Activated naive CD8-positive, alpha-beta T cell treated with anti-CD3 and anti-CD28 coated beads, Interleukin-2, amount 50 U/mL, for 24 hours (primary cell): Measurements from ENCODE around the gene THADA.
"Not testable (repeated sequence)": the region's sequence is repeated elsewhere in the genome, so short reads cannot be mapped to it uniquely, and the experiment has no call there.

ENCODE experiments used
- ATAC-seq: fragments of 150-1000 bp; cut with Tn5 transposase; one replicate; pipeline ENCODE4 v1.10.0; 2021
- DNase-seq: peaks from one replicate; pipeline ENCODE4 v3.0.0; 2021
- H3K27ac Mint-ChIP-seq: one replicate; pipeline ENCODE4 v1.8.0; 2021; ENCODE audit warnings: mild to moderate bottlenecking, mixed read lengths
- H3K27me3 Mint-ChIP-seq: one replicate; pipeline ENCODE4 v1.8.0; 2021; ENCODE audit warnings: mixed read lengths
- H3K36me3 Mint-ChIP-seq: one replicate; pipeline ENCODE4 v1.8.0; 2021; ENCODE audit warnings: low read depth, mixed read lengths
- H3K4me1 Mint-ChIP-seq: one replicate; pipeline ENCODE4 v1.8.0; 2021; ENCODE audit warnings: mixed read lengths
- H3K4me3 Mint-ChIP-seq: one replicate; pipeline ENCODE4 v1.8.0; 2021; ENCODE audit warnings: mild to moderate bottlenecking, moderate library complexity, mixed read lengths
- H3K9me3 Mint-ChIP-seq: one replicate; pipeline ENCODE4 v1.8.0; 2021; ENCODE audit warnings: mixed read lengths

Gene THADA

DNA sequence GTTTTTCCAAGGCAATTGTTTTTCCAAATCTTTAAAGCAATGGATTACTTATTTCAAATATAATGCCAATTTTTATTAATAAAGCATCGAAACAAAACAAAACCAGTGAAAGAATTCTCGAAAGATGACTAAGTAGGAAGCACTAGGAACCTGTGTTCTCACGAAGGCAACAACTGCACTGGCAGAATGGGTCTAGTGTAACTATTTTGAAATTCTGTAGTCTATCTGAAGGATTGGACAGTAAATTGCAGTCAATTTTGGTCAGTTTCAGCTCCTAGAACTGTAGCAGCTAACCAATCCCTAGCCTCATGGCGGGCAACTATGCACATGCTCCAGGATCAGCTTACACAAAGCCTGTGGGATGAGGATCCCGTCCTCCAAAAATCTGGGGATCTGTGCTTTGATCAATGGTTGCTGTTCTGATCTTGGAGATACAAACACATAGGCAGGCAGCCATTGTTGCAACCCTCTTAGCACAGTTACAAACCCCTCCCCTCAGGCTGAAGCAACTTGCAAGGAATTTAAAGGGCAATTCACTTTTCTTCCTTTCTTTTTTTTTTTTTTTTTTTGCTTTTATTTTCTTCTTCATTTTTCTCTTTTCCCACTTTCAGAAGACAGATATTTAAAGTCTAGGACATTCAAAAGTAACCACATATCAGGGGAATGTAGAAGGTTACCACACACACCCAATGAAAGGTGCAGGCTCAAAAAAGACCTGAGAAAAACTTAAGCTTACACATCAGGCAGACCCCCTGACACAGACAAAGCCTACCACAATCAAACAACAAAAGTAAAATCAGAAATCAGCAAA, 147.6 kb downstream of the THADA start:
- H3K27me3 Mint-ChIP-seq = no peaks in the 10 kb centered on the region
- DNase-seq = no peak
- peaks cover 40% of the 10 kb centered on the region for H3K36me3 Mint-ChIP-seq
- H3K4me3 Mint-ChIP-seq = no peak overlapping the region
- no peak for ATAC-seq
- H3K27ac Mint-ChIP-seq = no peak overlapping the region
- H3K9me3 Mint-ChIP-seq = no peaks in the 10 kb centered on the region
- no peaks in the 10 kb centered on the region for H3K4me1 Mint-ChIP-seq

DNA sequence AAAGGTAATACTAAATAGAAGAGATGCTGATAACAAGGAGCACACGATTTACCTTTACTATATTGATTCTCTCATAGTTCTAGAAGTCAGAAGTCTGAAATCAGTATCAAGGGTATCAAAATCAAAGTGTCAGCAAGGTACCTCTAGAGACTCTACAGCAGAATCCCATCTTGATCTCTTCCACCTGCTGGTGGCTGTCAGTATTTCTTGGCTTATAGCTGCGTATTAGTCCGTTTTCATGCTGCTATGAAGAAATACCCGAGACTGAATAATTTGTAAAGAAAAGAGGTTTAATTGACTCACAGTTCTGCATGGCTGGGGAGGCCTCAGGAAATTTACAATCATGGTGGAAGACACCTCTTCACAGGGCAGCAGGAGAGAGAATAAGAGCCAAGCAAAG, 149.1 kb downstream of the THADA start:
- not testable (repeated sequence) for H3K27me3 Mint-ChIP-seq, ATAC-seq, H3K9me3 Mint-ChIP-seq, H3K4me1 Mint-ChIP-seq, DNase-seq, H3K27ac Mint-ChIP-seq, H3K4me3 Mint-ChIP-seq
- H3K36me3 Mint-ChIP-seq = peaks cover 33% of the 10 kb centered on the region

DNA sequence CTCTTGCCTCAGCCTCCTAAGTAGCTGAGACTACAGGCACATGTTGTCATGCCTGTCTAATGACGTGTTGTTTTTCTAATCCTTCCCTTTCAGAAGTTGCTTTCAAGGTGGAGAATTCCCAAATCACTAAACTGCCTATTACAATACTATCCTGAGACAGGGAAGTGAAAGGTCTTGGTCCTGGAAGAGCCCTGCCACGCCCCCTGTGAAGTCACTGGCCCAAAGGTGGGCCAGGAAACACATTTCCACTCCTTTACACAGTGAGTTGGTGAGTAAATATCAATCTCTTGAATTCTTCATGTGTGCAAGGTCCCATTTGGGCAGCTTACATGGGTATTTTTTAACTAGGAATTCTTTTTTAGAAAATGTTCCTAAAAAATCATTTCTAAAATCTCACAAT, 150.1 kb downstream of the THADA start:
- DNase-seq (no peak), ATAC-seq (no peak)
- Mint-ChIP-seq H3K36me3 (peaks cover 27% of the 10 kb centered on the region), H3K27me3 (no peaks in the 10 kb centered on the region), H3K4me1 (no peaks in the 10 kb centered on the region), H3K27ac (no peak overlapping the region), H3K4me3 (no peak overlapping the region), H3K9me3 (no peaks in the 10 kb centered on the region)

DNA sequence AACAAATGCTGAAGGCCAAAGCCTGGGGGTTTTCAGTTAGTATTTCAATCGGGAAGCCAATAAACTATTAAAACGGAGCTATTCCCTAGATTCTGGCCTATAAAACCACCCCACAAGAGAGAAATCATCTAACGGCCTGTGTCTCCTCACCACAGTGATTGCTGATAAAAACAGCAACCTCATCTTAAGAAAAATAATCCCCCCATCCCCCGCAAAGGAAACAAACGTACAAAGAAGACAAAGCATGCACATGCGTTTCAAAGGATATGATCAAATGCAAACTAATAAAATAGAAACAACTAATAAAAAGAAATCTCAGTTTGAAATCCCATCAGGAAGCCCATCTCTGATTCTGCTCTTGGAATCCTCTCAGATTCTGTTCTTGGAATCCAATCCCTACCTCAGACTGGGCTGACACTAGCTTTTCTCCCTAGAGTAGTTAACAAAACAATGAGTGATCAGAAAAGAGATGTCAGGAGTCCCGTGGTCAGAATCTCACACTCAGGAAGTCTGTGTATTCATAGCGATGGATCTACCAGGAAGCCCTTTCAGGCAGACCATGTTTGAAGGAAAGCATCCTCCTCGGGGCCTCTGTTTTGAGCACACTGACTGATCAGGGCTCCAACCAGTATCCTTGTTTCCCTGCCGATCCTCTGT, 150.7 kb downstream of the THADA start:
- no peak for DNase-seq
- H3K36me3 Mint-ChIP-seq = peaks cover 22% of the 10 kb centered on the region
- no peaks in the 10 kb centered on the region for H3K9me3 Mint-ChIP-seq
- no peak overlapping the region for H3K27ac Mint-ChIP-seq
- no peak for ATAC-seq
- H3K4me1 Mint-ChIP-seq = no peaks in the 10 kb centered on the region
- no peaks in the 10 kb centered on the region for H3K27me3 Mint-ChIP-seq
- no peak overlapping the region for H3K4me3 Mint-ChIP-seq

DNA sequence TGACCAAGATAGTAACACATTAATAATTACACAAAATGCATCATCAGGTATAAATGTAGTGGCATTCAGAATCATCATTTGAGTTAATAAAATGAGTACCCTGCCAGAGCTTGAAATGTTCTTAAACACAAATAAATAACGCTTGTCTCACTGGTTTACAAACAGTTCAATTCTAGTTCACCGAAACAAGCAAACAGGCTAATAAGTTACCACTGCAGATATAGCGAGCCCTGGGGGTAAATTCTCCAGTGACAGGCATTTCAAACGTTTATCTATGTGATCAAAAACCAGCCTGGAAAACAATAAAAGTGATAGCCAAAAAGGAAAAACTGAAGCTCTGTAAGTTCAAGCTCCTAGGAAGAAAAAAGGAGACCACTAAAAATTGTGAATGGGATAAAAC, 152.6 kb downstream of the THADA start:
- H3K4me1 Mint-ChIP-seq = no peaks in the 10 kb centered on the region
- H3K27ac Mint-ChIP-seq = no peak overlapping the region
- peaks cover 14% of the 10 kb centered on the region for H3K36me3 Mint-ChIP-seq
- no peaks in the 10 kb centered on the region for H3K9me3 Mint-ChIP-seq
- DNase-seq (no peak), ATAC-seq (no peak)
- H3K27me3 Mint-ChIP-seq = no peaks in the 10 kb centered on the region
- H3K4me3 Mint-ChIP-seq = no peak overlapping the region

DNA sequence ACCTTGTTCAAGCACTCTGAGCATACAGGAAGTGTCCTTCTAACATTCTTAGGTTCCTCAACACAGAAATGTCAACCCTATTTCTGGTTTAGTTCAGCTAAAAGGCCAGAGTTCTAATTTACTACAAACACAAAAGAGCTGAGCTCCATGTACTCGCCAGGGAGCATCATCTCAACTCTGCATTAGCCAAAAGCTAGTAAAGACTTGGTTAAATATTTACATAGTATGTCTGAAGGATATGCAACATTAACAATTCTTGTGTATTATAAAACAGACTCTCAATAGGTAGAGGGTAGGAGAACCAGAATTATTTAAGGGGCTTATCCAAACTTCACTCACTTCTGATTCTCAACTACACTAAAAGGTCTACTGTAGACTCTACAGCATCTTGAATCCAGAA, 154.6 kb downstream of the THADA start:
- DNase-seq = no peak
- Mint-ChIP-seq H3K27me3 (no peaks in the 10 kb centered on the region), H3K4me3 (no peak overlapping the region), H3K9me3 (no peaks in the 10 kb centered on the region), H3K4me1 (no peaks in the 10 kb centered on the region), H3K36me3 (peaks cover 9% of the 10 kb centered on the region), H3K27ac (no peak overlapping the region)
- no peak for ATAC-seq

DNA sequence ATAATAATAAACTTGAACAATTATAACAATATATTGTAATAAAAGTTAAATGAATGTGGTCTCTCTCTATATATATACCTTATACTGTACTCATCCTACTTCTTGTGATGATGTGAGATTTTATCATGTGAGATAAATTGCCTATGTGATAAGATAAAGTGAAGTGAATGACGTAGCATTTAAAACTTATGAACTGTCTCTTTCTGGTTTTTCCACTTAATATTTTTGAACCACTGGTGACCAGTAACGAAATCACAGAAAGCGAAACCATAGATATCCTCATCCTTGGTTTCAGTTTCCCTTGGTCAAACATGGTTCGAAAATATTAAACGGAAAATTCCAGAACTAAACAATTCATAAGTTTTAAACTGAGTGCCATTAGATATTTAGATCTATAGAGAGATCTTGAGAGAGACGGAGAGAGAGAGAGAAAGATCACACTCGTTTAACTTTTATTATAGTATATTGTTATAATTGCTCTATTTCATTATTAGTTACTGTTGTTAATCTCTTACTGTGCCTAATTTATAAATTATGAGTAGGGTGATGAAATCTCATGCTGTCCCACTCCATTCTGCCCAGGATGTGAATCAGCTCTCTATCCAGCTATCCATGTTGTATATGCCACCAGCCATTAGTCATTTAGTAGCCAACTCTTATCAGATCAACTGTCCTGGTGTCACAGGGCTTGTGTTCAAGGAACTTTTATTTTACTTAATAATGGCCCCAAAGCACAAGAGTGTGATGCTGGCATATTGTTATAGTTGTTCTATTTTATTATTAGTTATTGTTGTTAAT, 156.8 kb downstream of the THADA start:
- no peak for DNase-seq

DNA sequence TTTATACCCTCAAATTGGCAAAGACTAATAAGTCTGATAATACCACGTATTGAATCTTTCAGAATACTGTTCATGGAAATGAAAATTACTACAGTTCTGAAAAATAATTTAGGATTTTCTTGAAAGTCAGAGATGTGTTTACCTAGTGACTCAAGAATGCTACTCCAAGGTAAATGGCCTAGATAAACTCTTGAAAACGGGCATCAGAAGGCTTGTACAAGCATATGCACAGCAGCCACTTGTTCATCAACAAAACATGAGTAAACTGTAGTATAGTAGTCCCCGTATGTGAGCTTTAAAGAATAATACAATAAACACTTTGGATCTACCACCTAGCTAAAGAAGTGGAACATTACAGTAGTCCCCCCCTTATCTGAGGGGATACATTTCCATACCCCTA, 157.5 kb downstream of the THADA start:
- DNase-seq (no peak), ATAC-seq (no peak)
- no peak overlapping the region for H3K27ac Mint-ChIP-seq
- no peak overlapping the region for H3K4me3 Mint-ChIP-seq
- H3K36me3 Mint-ChIP-seq = peaks cover 9% of the 10 kb centered on the region
- no peaks in the 10 kb centered on the region for H3K4me1 Mint-ChIP-seq
- no peaks in the 10 kb centered on the region for H3K9me3 Mint-ChIP-seq
- H3K27me3 Mint-ChIP-seq = no peaks in the 10 kb centered on the region

More for the DNA sequence above, 156.8 kb downstream of the THADA start:
- Mint-ChIP-seq H3K27me3 (no peaks in the 10 kb centered on the region), H3K27ac (no peak overlapping the region), H3K4me3 (no peak overlapping the region), H3K36me3 (peaks cover 7% of the 10 kb centered on the region), H3K4me1 (no peaks in the 10 kb centered on the region), H3K9me3 (no peaks in the 10 kb centered on the region)
- no peak for ATAC-seq

DNA sequence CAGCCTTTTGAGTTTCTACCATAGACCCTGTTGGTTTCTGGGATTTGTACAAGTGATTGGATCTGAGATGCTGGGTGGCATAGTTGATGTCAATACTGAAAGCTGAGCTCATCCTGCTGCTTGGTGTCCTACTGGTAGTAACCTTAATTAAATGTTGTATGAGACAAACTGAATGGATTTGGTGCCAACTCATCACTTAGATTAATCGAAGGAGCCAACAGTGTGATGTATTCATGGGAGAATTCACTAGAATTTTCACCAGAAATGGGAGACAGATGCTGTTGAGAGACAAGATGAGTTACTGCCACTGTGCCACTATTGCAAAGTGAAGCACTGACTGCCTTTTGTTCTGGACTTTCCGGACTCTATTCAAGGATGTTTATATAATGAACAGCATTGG, 158.5 kb downstream of the THADA start:
- ATAC-seq (no peak), DNase-seq (no peak)
- no peaks in the 10 kb centered on the region for H3K4me1 Mint-ChIP-seq
- peaks cover 13% of the 10 kb centered on the region for H3K36me3 Mint-ChIP-seq
- no peaks in the 10 kb centered on the region for H3K27me3 Mint-ChIP-seq
- H3K27ac Mint-ChIP-seq = no peak overlapping the region
- no peaks in the 10 kb centered on the region for H3K9me3 Mint-ChIP-seq
- H3K4me3 Mint-ChIP-seq = no peak overlapping the region

DNA sequence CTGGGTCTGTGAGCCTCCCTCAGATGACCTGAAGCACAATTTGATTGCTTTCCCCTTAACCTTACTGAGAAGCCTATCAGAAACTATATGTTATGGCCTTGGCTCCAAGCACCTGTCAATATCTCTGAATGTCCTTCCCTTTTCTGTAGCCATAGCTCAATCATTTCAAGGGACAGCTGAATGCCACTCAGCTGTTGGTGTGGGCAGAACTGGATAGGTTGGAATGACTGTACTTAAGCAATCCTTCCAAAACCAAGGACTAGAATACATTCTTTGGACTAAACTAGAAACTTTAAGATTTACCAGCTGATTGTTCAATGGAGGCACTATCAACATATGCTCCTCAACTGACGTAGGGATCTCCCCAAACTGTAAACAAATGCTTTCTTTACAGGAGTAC, 159.4 kb downstream of the THADA start:
- H3K27me3 Mint-ChIP-seq = no peaks in the 10 kb centered on the region
- no peak overlapping the region for H3K4me3 Mint-ChIP-seq
- no peak for DNase-seq

DNA sequence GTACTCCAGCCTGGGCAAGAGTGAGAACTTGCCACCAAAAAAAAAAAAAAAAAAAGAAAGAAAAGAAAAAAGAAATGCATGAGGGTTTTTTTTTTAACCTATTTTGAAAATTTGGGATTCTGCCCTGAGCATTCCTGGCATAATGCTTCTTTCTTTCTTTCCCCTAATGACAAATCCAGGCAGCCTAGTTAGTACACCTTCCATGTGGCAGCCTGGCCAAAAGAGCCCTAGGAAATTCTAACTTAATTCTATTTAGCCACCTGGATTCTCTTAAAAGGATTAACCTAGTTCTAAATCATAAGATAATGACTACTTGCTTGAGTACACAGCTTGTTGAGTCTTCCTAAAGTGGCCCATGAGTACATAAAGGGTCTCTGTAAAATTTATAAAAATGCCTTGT, 160.1 kb downstream of the THADA start:
- H3K36me3 Mint-ChIP-seq = peaks cover 12% of the 10 kb centered on the region
- H3K27ac Mint-ChIP-seq = no peak overlapping the region
- H3K9me3 Mint-ChIP-seq = no peaks in the 10 kb centered on the region
- DNase-seq (no peak), ATAC-seq (no peak)
- no peaks in the 10 kb centered on the region for H3K4me1 Mint-ChIP-seq
- no peak overlapping the region for H3K4me3 Mint-ChIP-seq
- H3K27me3 Mint-ChIP-seq = no peaks in the 10 kb centered on the region

More for the DNA sequence above, 159.4 kb downstream of the THADA start:
- no peaks in the 10 kb centered on the region for H3K9me3 Mint-ChIP-seq
- H3K36me3 Mint-ChIP-seq = peaks cover 9% of the 10 kb centered on the region
- no peak overlapping the region for H3K27ac Mint-ChIP-seq
- ATAC-seq = no peak
- no peaks in the 10 kb centered on the region for H3K4me1 Mint-ChIP-seq

DNA sequence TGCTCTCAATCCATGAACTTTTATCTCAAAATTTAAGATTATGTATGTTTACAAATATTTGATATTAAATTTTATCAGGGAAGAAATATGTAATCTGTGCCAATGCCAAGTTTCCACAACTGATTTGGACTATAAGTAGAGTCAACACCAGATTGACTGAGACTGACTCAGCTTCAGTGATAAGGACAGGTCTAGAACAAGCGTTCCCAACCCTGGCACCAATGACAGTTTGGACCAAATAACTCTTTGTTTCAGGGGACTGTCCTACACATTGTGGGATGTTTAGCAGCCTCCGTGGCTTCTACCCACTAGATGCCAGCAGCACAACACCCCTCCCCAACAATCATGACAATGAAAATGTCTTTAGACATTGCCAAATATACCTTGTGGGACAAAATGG, 165.3 kb downstream of the THADA start:
- no peak overlapping the region for H3K4me3 Mint-ChIP-seq
- no peak for ATAC-seq
- H3K9me3 Mint-ChIP-seq = no peaks in the 10 kb centered on the region
- no peak overlapping the region for H3K27ac Mint-ChIP-seq
- DNase-seq = no peak
- peaks cover 23% of the 10 kb centered on the region for H3K4me1 Mint-ChIP-seq
- H3K36me3 Mint-ChIP-seq = peaks cover 28% of the 10 kb centered on the region
- no peaks in the 10 kb centered on the region for H3K27me3 Mint-ChIP-seq

DNA sequence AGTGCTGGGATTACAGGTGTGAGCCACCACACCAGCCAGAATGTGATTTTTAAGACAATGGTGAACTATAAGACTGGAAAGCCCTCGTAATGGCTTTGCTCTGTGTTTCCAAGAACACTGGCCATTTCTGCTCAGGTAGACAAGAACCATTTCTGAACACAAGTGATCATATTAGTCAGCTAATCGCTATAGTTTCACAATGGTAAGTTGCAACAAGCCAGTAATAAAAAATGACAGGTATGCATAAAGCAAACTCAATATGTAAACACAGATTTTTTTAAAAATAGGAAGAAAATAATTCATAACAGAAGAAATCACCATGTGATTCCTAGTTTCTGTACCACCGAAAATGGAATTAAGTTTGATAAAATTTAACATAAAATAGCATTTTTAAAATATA, 166.5 kb downstream of the THADA start:
- DNase-seq (no peak), ATAC-seq (no peak)
- peaks cover 34% of the 10 kb centered on the region for H3K4me1 Mint-ChIP-seq
- peaks cover 32% of the 10 kb centered on the region for H3K36me3 Mint-ChIP-seq
- H3K27ac Mint-ChIP-seq = no peak overlapping the region
- H3K4me3 Mint-ChIP-seq = no peak overlapping the region
- no peaks in the 10 kb centered on the region for H3K9me3 Mint-ChIP-seq
- no peaks in the 10 kb centered on the region for H3K27me3 Mint-ChIP-seq

DNA sequence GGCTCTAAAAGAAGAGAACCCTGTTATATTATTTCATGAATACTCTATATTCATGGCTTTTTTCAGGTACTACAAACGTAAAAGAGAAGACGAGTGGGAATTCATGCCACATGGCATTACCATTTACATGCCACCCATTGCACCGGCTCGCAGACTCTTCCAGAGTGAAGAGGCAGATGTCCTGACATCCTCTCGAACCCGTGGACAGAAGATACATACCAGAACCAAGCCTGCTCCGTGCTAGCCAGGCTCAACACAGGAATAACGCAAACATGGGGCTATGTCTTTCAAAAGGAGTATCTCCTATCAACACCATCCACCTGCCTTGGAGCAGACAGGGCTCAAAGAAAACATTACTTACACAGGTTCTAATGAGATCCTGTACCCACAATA, 168.8 kb downstream of the THADA start:
- no peak for ATAC-seq
- Mint-ChIP-seq H3K4me3 (no peak overlapping the region), H3K36me3 (peaks cover 29% of the 10 kb centered on the region), H3K9me3 (no peaks in the 10 kb centered on the region), H3K4me1 (peaks cover 47% of the 10 kb centered on the region), H3K27ac (peak overlapping the region; percentile 68), H3K27me3 (no peaks in the 10 kb centered on the region)
- DNase-seq = no peak
